RWPE1 (cell line): ENCODE data around the gene APLP2.
"Not testable (repeated sequence)": the region's sequence is repeated elsewhere in the genome, so short reads cannot be mapped to it uniquely, and the experiment has no call there.

Source experiments
- CTCF ChIA-PET: fragments of 350-600 bp; sonication (Branson Sonifier 250); formaldehyde crosslinking; extraction: SDS; loops from one replicate; lab custom pipeline; 2021; lab: Yijun Ruan, JAX
- POLR2A ChIA-PET: fragments of 400-600 bp; formaldehyde crosslinking; extraction: SDS; loops from one replicate; lab custom pipeline; 2020; ENCODE audit warnings: antibody characterized with exemption; ENCODE audit not compliant: low non-redundant PET; lab: Yijun Ruan, JAX
- DNase-seq: peaks from one replicate; pipeline ENCODE4 v3.0.0; 2012; ENCODE audit warnings: low spot score
- H3K27ac ChIP-seq: fragments of 450-650 bp; 2 replicates; pipeline ENCODE4 v1.5.1; 2017
- CTCF ChIP-seq: fragments of 450-650 bp; conservative IDR thresholded peaks from 2 replicates; pipeline ENCODE4 v1.5.1; 2017; ENCODE audit warnings: low read depth, mild to moderate bottlenecking

Gene APLP2

GRCh38 chr11:130191896-130192295, 122.2 kb downstream of the APLP2 start:
- POLR2A ChIA-PET: no interaction called here
- CTCF ChIA-PET: no interaction called here
- no peak for DNase-seq
- H3K27ac ChIP-seq: no peak overlapping the region
- TF ChIP-seq CTCF: no peak

- no peak for TF ChIP-seq CTCF
- no peak for DNase-seq
- no peak overlapping the region for H3K27ac ChIP-seq
- ChIA-PET POLR2A (no interaction called here), CTCF (no interaction called here)
Observed at GRCh38 chr11:130192845-130193267, 123.2 kb downstream of the APLP2 start.

GRCh38 chr11:130193551-130193950, 123.9 kb downstream of the APLP2 start:
- POLR2A ChIA-PET, CTCF ChIA-PET: not testable (repeated sequence)

More at GRCh38 chr11:130193551-130193950, 123.9 kb downstream of the APLP2 start:
- H3K27ac ChIP-seq, DNase-seq: not testable (repeated sequence)
